Measurements from ENCODE around the gene C22orf15. TPM values are rescaled to one million over a fixed set of nuclear protein-coding genes. Genes with fewer than 3 reads are reported as not detected.

C22orf15 gene
- total and polyA plus RNA-seq, 2 of the 8 experiments (the other 6 are each of a cell fraction or from before 2014, with no cell fraction given) = 4.2 to 4.9 TPM

DNA sequence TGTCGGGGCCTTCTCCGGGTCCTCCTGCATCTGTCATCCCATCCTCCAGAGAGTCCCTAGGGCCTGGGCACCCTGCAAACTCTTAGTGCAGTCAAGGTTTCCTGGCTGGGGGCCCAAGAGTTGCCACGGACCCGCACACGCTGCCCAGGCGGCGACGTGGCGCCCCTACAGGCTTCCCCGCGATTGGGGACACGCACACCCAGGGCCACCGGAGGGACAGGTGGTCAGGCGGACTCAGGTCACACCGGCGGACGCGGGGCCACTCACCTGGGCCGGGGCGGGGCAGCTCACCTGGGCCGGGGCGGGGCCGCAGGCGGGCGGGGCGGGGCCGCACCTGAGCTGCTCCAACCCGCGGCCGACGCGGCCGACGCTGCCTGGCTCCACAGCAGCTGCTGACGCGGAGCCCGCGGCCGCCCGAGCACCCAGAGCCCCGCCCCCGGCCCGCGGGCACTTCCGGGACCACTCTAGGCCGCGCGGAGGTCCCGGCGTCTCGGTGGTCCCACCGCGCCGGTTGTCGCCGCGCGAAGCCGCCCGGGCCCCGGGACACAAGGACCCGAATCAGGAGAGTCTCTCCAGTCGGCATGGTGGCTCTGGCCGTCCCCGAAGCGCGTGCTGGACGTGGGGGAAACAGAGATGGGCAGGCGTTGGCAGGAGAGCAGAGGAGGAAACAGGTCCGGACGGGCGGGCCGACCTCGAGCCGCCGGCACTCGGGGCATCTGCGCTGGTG is 11.9 kb upstream of the C22orf15 start, which contains the start of gene ZNF70:
TSS of gene ZNF70 (minus strand) at position 399 of the 727 bp plus-strand sequence. CDS start 5,972 bp downstream, outside the sequence.
- H2AK5ac ChIP-seq (ENCODE audit: low read depth, low read length) = no peak within 1 kb of the TSS
- peak within 1 kb of the TSS; percentile 59 to 83 (median 78) for H3K4me3 ChIP-seq (ENCODE audit: extremely low read depth in 1 of 4, insufficient read depth in 2 of 4, low read depth in 3 of 4, low read length in 4 of 4)
- peak within 1 kb of the TSS; percentile 98 for H4K5ac ChIP-seq (ENCODE audit: insufficient read length, low read depth, low read length)
- H2BK120ac ChIP-seq (replicated peaks; ENCODE audit: low read depth, low read length) = no peak within 1 kb of the TSS
- CTCF ChIA-PET (ENCODE audit: partially characterized antibody) = interaction anchor here (0.5 to 1.7 kb wide), 2 partner anchors 18 to 26 kb away, joined by 3 to 5 read pairs; partner anchors contain the start of gene CHCHD10
- peak within 1 kb of the TSS; percentile 87 for H2BK5ac ChIP-seq (ENCODE audit: low read depth, low read length)
- peak within 1 kb of the TSS; percentile 74 to 95 for H3K4me2 ChIP-seq (ENCODE audit: insufficient read depth in 1 of 2, low read depth in 2 of 2, low read length in 2 of 2)
- peak within 1 kb of the TSS; percentile 98 for H4K91ac ChIP-seq (replicated peaks; ENCODE audit: insufficient read length, low read length)
- peak within 1 kb of the TSS; percentile 78; the same call in 1 of the 2 replicates for H2AFZ ChIP-seq (ENCODE audit: low read length)
- no peaks in the 10 kb centered on the region for H3K79me1 ChIP-seq (ENCODE audit: low read depth, low read length)
- peak within 1 kb of the TSS; percentile 71 to 78 (median 73) for H3K9ac ChIP-seq (replicated peaks in 1 of 4; ENCODE audit: extremely low read depth in 1 of 4, low read depth in 3 of 4, low read length in 3 of 4)
- DNase-seq (ENCODE audit: low read depth in 1 of 2, low spot score in 2 of 2) (peak in 1 of 2 experiments; percentile 90), FAIRE-seq (no peak)
- no peaks in the 10 kb centered on the region for H3K79me2 ChIP-seq (ENCODE audit: control insufficient read depth in 1 of 2, insufficient read depth in 2 of 2, low read length in 2 of 2)
- peak within 1 kb of the TSS; percentile 78 for H3K27ac ChIP-seq (ENCODE audit: low read depth, low read length)
- no peaks in the 10 kb centered on the region for H3K9me3 ChIP-seq (ENCODE audit: insufficient read depth in 2 of 2, low read depth in 1 of 2, low read length in 1 of 2)
- no peak within 1 kb of the TSS for H3K23ac ChIP-seq (ENCODE audit: insufficient read length)
- peak within 1 kb of the TSS; percentile 99 for H3K4ac ChIP-seq (replicated peaks; ENCODE audit: insufficient read length, low read depth, low read length)
- no peaks in the 10 kb centered on the region for H3K36me3 ChIP-seq (ENCODE audit: control insufficient read depth in 2 of 4, insufficient read depth in 4 of 4, low read length in 3 of 4)
- H2BK12ac ChIP-seq (ENCODE audit: low read depth, low read length) = peak within 1 kb of the TSS; percentile 68; the same call in 1 of the 2 replicates
- WGBS, 2 experiments (ENCODE audit: extremely low coverage in 1 of 2, insufficient coverage in 1 of 2, insufficient read length in 1 of 2, insufficient replicate concordance in 2 of 2, low coverage in 1 of 2, low lambda C conversion rate in 2 of 2, missing lambda C conversion rate in 1 of 2) = 1% methylated on average over 18 of the region's 78 CpGs; no CpG with 5 or more reads in 1 of the 2 experiments
- H3K27me3 ChIP-seq (replicated peaks in 1 of 4; ENCODE audit: control insufficient read depth in 3 of 4, extremely low read depth in 1 of 4, insufficient read depth in 3 of 4, low read length in 3 of 4) = no peaks in the 10 kb centered on the region
- peaks cover 11% of the 10 kb centered on the region; the same call in 1 of the 2 replicates for H3K23me2 ChIP-seq (ENCODE audit: low read depth, low read length)
- peak within 1 kb of the TSS; percentile 99 for H4K8ac ChIP-seq (ENCODE audit: extremely low read depth, insufficient read depth, low read length)
- peaks cover 0 to 6% (median 2%) of the 10 kb centered on the region in 4 experiments; a peak in 3 of 7 replicates for H3K4me1 ChIP-seq (replicated peaks in 1 of 4; ENCODE audit: control insufficient read depth in 3 of 4, insufficient read depth in 4 of 4, low read length in 3 of 4)
- no peaks in the 10 kb centered on the region for H4K20me1 ChIP-seq (replicated peaks in 1 of 2; ENCODE audit: control insufficient read depth in 1 of 2, insufficient read depth in 2 of 2, low read length in 2 of 2)
- peak within 1 kb of the TSS; percentile 97; the same call in 1 of the 2 replicates for H2BK15ac ChIP-seq (ENCODE audit: low read length)
- POLR2A ChIA-PET (ENCODE audit: partially characterized antibody) = interaction anchor here (0.9 to 2.3 kb wide), 6 partner anchors 13 to 98 kb away, joined by 3 to 8 read pairs (median 3); partner anchors contain the start of gene CHCHD10
- H3K56ac ChIP-seq (replicated peaks; ENCODE audit: insufficient read length, low read depth, low read length) = peak within 1 kb of the TSS; percentile 86
- no peak within 1 kb of the TSS for H3K14ac ChIP-seq (ENCODE audit: insufficient read length)
- H2BK20ac ChIP-seq (ENCODE audit: low read length) = no peak within 1 kb of the TSS
- H3K18ac ChIP-seq (ENCODE audit: extremely low read depth, low read length) = peak within 1 kb of the TSS; percentile 87
- peak in 1 of 2 experiments; percentile 69; a peak in 1 of 4 replicates for TF ChIP-seq HDAC2 (IDR thresholded peaks at IDR 0.05; ENCODE audit: borderline replicate concordance in 1 of 2, low read depth in 2 of 2, low read length in 2 of 2)
- no peak for TF ChIP-seq RNF2 (IDR thresholded peaks at IDR 0.05; ENCODE audit: borderline replicate concordance, low read depth, low read length, missing control alignments, poor library complexity, severe bottlenecking)
- TF ChIP-seq, protein P1, sequence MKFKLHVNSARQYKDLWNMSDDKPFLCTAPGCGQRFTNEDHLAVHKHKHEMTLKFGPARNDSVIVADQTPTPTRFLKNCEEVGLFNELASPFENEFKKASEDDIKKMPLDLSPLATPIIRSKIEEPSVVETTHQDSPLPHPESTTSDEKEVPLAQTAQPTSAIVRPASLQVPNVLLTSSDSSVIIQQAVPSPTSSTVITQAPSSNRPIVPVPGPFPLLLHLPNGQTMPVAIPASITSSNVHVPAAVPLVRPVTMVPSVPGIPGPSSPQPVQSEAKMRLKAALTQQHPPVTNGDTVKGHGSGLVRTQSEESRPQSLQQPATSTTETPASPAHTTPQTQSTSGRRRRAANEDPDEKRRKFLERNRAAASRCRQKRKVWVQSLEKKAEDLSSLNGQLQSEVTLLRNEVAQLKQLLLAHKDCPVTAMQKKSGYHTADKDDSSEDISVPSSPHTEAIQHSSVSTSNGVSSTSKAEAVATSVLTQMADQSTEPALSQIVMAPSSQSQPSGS (IDR thresholded peaks at IDR 0.05; ENCODE audit: low read length) = no peak
- TF ChIP-seq CEBPB (IDR thresholded peaks at IDR 0.05; ENCODE audit: low read depth, low read length) = no peak
- no peak for TF ChIP-seq HDAC6 (IDR thresholded peaks at IDR 0.05; ENCODE audit: low read depth, low read length)
- no peak for TF ChIP-seq RXRA (IDR thresholded peaks at IDR 0.05; ENCODE audit: insufficient read depth, low read depth, low read length)
- TF ChIP-seq SIRT6 (IDR thresholded peaks at IDR 0.05; ENCODE audit: low read length) = no peak
- TF ChIP-seq TAF1 (IDR thresholded peaks at IDR 0.05; ENCODE audit: low read depth, low read length) = peak; percentile 75
- TF ChIP-seq JUND (IDR thresholded peaks at IDR 0.05; ENCODE audit: low read length) = no peak

Measured in H1 (cell line).